ENCODE data around the gene C9orf72. TPM values are rescaled to one million over a fixed set of nuclear protein-coding genes. Genes with fewer than 3 reads are reported as not detected.
A peak's percentile ranks its signal among the peaks of the same experiment; 100 is the strongest.

The C9orf72 gene
- total and polyA plus RNA-seq, 12 donors: 4.9 to 22.0 (median 15.8) TPM

DNA sequence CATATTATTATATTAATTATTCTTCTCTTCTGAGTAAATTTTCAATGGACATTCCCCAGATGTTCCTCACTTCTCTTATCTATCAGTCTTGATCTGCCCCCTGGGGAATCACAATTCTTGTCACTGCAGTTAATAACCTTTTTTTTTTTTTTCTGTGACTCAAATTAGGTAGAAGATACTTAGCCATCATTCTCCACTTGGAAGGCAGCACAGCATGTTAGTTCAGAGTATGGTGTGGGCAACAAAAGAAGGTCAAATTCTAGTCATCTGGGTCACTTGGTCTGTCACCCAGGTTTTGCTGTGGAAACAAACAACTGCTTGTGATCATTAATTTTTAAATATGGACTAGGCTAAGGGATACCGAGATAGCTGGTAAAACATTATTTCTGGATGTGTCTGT, 35.5 kb downstream of the C9orf72 start:
- H3K9me3 ChIP-seq: no peaks in the 10 kb centered on the region
- peaks cover 0 to 25% (median 0%) of the 10 kb centered on the region in 9 donors for H3K36me3 ChIP-seq
- H3K4me1 ChIP-seq: peaks cover 8 to 33% (median 20%) of the 10 kb centered on the region in 9 donors
- WGBS, 2 donors: 92 to 95% methylated on average over 1 of the region's 1 CpG
- DNase-seq: no peak
- TF ChIP-seq, protein P1, sequence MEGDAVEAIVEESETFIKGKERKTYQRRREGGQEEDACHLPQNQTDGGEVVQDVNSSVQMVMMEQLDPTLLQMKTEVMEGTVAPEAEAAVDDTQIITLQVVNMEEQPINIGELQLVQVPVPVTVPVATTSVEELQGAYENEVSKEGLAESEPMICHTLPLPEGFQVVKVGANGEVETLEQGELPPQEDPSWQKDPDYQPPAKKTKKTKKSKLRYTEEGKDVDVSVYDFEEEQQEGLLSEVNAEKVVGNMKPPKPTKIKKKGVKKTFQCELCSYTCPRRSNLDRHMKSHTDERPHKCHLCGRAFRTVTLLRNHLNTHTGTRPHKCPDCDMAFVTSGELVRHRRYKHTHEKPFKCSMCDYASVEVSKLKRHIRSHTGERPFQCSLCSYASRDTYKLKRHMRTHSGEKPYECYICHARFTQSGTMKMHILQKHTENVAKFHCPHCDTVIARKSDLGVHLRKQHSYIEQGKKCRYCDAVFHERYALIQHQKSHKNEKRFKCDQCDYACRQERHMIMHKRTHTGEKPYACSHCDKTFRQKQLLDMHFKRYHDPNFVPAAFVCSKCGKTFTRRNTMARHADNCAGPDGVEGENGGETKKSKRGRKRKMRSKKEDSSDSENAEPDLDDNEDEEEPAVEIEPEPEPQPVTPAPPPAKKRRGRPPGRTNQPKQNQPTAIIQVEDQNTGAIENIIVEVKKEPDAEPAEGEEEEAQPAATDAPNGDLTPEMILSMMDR (IDR thresholded peaks at IDR 0.05): no peak
- no peak overlapping the region for H3K27ac ChIP-seq
- intact Hi-C loops (cut with DNase I): no loop called here
- ATAC-seq: no peak
- no peak overlapping the region for H3K4me3 ChIP-seq
- no peaks in the 10 kb centered on the region for H3K27me3 ChIP-seq

DNA sequence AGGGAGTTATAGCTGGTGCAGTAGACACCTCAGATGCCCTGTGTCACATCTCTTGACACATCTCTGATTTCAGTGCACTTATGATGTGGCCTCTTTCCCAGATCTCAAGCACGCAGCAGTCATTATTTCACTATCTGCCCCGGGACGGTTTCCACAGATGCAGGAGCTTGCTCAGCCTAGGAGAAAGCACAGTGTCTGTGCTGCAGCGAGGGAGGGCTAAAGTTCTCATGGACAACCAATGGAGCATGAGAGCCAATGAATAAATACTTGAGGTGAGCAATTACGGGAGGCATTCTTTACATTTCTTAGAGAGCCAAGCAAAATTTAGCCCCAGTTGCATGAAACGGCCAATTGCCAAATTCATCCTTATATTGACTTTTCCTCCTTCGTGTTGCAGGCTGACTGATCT, 36.2 kb downstream of the C9orf72 start:
- TF ChIP-seq, protein P1 (IDR thresholded peaks at IDR 0.05): no peak
- Histone ChIP-seq H3K27me3 (no peaks in the 10 kb centered on the region), H3K9me3 (no peaks in the 10 kb centered on the region), H3K27ac (no peak overlapping the region), H3K4me3 (no peak overlapping the region), H3K36me3 (peaks cover 0 to 23% (median 0%) of the 10 kb centered on the region in 9 donors), H3K4me1 (peaks cover 8 to 34% (median 20%) of the 10 kb centered on the region in 9 donors)
- 53 to 69% methylated on average over 7 of the region's 7 CpGs for WGBS, 2 donors
- peak in 3 of 8 donors; percentile 8 to 68 (median 22) for ATAC-seq
- intact Hi-C loops (cut with DNase I): no loop called here
- no peak for DNase-seq

DNA sequence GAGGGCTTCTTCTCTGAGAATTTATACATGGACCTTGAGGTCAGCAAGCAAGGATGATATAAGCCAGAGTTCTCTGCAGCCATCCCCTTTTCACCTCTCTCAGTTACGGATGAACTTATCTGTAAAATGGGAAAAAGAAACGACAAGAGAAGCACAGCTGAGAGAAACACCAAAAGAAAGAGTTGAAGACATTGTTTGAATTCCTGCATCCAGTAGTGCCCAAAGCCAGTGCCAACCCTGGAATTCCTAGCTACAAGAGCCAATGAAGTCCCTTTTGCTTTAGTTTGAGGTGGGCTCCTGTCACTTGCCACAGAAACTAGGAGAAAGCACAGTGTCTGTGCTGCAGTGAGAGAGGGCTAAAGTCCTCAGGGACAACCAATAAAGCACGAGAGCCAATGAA, 37.1 kb downstream of the C9orf72 start:
- Histone ChIP-seq H3K27ac (no peak overlapping the region), H3K27me3 (no peaks in the 10 kb centered on the region), H3K4me3 (no peak overlapping the region), H3K4me1 (peaks cover 8 to 34% (median 20%) of the 10 kb centered on the region in 9 donors), H3K36me3 (peaks cover 0 to 20% (median 0%) of the 10 kb centered on the region in 9 donors), H3K9me3 (no peaks in the 10 kb centered on the region)
- 82 to 87% methylated on average over 3 of the region's 3 CpGs for WGBS, 2 donors
- TF ChIP-seq, protein P1 (IDR thresholded peaks at IDR 0.05): no peak
- no peak for ATAC-seq
- intact Hi-C loops (cut with DNase I): no loop called here
- DNase-seq: no peak

DNA sequence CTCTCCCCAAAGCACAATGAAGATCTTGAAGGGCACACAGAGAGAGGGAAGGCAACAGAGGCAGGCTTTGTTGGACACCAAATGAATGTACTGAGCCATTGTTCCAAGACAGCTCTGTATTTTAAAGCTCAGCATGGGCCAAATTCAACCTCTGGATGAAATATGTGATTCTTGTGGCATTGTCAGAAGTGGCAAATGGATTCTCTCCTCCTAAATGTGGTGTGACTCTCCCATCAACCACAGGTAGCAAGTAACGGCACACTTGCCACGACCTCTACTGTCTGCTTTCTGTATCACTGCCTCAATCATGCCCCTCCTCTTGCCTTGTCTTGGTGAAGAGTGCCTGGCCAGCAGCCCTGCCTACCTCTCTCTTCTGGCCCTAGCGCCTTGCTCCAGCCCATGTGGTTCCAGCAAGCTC, 37.6 kb downstream of the C9orf72 start:
- 77 to 82% methylated on average over 3 of the region's 3 CpGs for WGBS, 2 donors
- Histone ChIP-seq H3K27ac (no peak overlapping the region), H3K4me3 (no peak overlapping the region), H3K4me1 (peaks cover 5 to 32% (median 20%) of the 10 kb centered on the region in 9 donors), H3K36me3 (peaks cover 0 to 20% (median 0%) of the 10 kb centered on the region in 9 donors), H3K9me3 (no peaks in the 10 kb centered on the region), H3K27me3 (no peaks in the 10 kb centered on the region)
- ATAC-seq: no peak
- DNase-seq: no peak
- intact Hi-C loops (cut with DNase I): no loop called here
- TF ChIP-seq, protein P1 (IDR thresholded peaks at IDR 0.05): no peak
